ENCODE results near the gene LTBP1.
A peak's percentile ranks its signal among the peaks of the same experiment; 100 is the strongest.

The LTBP1 gene

DNA sequence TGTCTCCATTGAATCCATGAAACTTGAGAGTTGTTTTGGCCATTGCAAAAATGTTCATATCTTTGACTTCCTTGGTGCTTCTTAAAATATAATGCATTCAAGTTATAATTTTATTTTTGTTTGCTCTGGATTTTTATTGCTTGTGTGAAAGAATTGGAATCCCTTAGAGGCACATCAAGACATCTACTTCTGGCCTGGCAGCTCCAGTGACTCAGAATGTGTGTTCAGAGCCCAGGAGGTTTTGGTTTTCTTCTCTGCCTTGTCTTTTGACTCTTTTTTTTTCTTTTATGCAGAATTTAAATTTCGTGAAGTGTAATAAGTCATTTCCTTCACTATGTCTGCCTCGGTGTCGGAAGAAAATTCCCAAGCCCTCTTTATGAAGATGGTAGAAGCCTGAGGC lies 180.2 kb downstream of the LTBP1 start:
- H4K8ac ChIP-seq (ENCODE audit: low read length): no peak overlapping the region
- no peak overlapping the region for H3K18ac ChIP-seq (ENCODE audit: low read depth in 1 of 2, low read length in 2 of 2)
- no peak overlapping the region for H2BK15ac ChIP-seq (ENCODE audit: low read depth, poor library complexity, severe bottlenecking)
- H3K27me3 ChIP-seq (ENCODE audit: control insufficient read depth in 1 of 2, insufficient read depth in 1 of 2, low read length in 2 of 2): no peaks in the 10 kb centered on the region
- H2AK5ac ChIP-seq (ENCODE audit: low read length, severe bottlenecking): no peak overlapping the region
- DNase-seq: no peak
- no peak overlapping the region for H2BK120ac ChIP-seq (ENCODE audit: low read depth, low read length)
- H3K36me3 ChIP-seq (ENCODE audit: control insufficient read depth in 1 of 2, insufficient read depth in 2 of 2, low read depth in 1 of 2, low read length in 2 of 2): no peaks in the 10 kb centered on the region
- no peak overlapping the region for H3K4me2 ChIP-seq (ENCODE audit: low read length, poor library complexity, severe bottlenecking)
- peak overlapping the region in 1 of 2 experiments; percentile 37 for H3K4ac ChIP-seq (ENCODE audit: low read depth in 1 of 2, low read length in 2 of 2)
- peaks cover 3% of the 10 kb centered on the region for H3K4me1 ChIP-seq (ENCODE audit: control insufficient read depth, insufficient read depth, low read depth, low read length)
- peak overlapping the region; percentile 37 for H3K9ac ChIP-seq (ENCODE audit: low read length)
- no peak overlapping the region for H2AFZ ChIP-seq (ENCODE audit: low read depth, low read length)
- H3K14ac ChIP-seq (ENCODE audit: low read length in 2 of 2): no peak overlapping the region
- H3K79me1 ChIP-seq (replicated peaks; ENCODE audit: low read length, poor library complexity, severe bottlenecking): no peaks in the 10 kb centered on the region
- no peak overlapping the region for H3K27ac ChIP-seq (ENCODE audit: low read length, poor library complexity, severe bottlenecking)
- no peak overlapping the region for H4K91ac ChIP-seq (ENCODE audit: low read length)
- no peaks in the 10 kb centered on the region for H3K9me3 ChIP-seq (ENCODE audit: control insufficient read depth, low read length)
- H3K23ac ChIP-seq (ENCODE audit: low read length in 2 of 2): no peak overlapping the region
- H2BK5ac ChIP-seq (ENCODE audit: low read depth, low read length, poor library complexity, severe bottlenecking): no peak overlapping the region
- no CpG with 5 or more reads among the region's 3 CpGs for WGBS
- H2BK12ac ChIP-seq (ENCODE audit: low read length in 2 of 2): no peak overlapping the region
- H3K4me3 ChIP-seq (ENCODE audit: insufficient read depth in 1 of 2, low read depth in 1 of 2, low read length in 2 of 2): no peak overlapping the region

DNA sequence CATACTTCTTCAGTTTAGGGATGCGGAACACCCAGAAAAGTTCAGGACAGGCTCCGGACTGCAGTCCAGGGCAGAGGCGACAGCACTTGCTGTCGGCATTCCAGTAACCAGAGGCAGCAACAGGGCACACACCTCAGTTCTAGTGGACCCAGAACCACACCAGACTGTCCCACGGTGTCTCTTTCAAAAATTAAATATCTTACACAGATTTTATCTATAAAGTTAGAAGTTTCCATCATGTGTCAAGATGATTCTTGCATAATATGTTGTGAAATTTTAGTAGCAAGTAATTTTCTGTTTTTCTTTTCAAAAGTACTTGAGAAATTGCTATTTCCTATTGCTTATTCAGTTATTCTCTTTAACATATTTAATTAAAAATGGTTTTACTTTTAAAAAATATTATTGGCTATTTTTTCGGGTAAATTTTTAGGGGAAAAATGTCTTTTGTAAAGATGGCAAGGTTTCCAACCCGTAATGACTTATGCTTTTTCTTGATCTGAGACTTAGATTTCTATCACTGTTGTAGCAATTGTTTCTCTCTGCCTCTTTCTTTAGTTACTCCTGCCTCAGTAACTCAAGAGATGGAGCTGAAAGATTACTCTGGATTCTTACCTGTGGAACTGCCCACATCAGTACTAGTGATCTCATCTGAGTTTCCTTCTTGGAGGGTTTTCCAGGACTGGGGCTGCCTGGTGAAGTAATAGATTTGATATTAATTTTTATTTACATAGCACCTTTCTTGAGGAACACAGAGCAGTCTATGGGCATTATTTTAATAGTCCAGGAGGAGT lies 182.7 kb downstream of the LTBP1 start:
- Histone ChIP-seq H2AK5ac (ENCODE audit: low read length, severe bottlenecking) (no peak overlapping the region), H4K91ac (ENCODE audit: low read length) (no peak overlapping the region), H3K4me1 (ENCODE audit: control insufficient read depth, insufficient read depth, low read depth, low read length) (peaks cover 6% of the 10 kb centered on the region), H2BK12ac (ENCODE audit: low read length in 2 of 2) (peak overlapping the region in 1 of 2 experiments; percentile 44), H3K4me3 (ENCODE audit: insufficient read depth in 1 of 2, low read depth in 1 of 2, low read length in 2 of 2) (no peak overlapping the region), H2BK120ac (ENCODE audit: low read depth, low read length) (no peak overlapping the region), H2BK5ac (ENCODE audit: low read depth, low read length, poor library complexity, severe bottlenecking) (no peak overlapping the region), H3K27ac (ENCODE audit: low read length, poor library complexity, severe bottlenecking) (no peak overlapping the region), H3K18ac (ENCODE audit: low read depth in 1 of 2, low read length in 2 of 2) (no peak overlapping the region), H4K8ac (ENCODE audit: low read length) (no peak overlapping the region), H3K36me3 (ENCODE audit: control insufficient read depth in 1 of 2, insufficient read depth in 2 of 2, low read depth in 1 of 2, low read length in 2 of 2) (no peaks in the 10 kb centered on the region), H3K4me2 (ENCODE audit: low read length, poor library complexity, severe bottlenecking) (no peak overlapping the region), H3K27me3 (ENCODE audit: control insufficient read depth in 1 of 2, insufficient read depth in 1 of 2, low read length in 2 of 2) (no peaks in the 10 kb centered on the region), H3K9me3 (ENCODE audit: control insufficient read depth, low read length) (no peaks in the 10 kb centered on the region), H2AFZ (ENCODE audit: low read depth, low read length) (no peak overlapping the region), H2BK15ac (ENCODE audit: low read depth, poor library complexity, severe bottlenecking) (no peak overlapping the region), H3K14ac (ENCODE audit: low read length in 2 of 2) (no peak overlapping the region), H3K4ac (ENCODE audit: low read depth in 1 of 2, low read length in 2 of 2) (no peak overlapping the region), H3K79me1 (replicated peaks; ENCODE audit: low read length, poor library complexity, severe bottlenecking) (no peaks in the 10 kb centered on the region), H3K23ac (ENCODE audit: low read length in 2 of 2) (no peak overlapping the region), H3K9ac (ENCODE audit: low read length) (no peak overlapping the region)
- no peak for DNase-seq
- WGBS: 100% methylated on average over 5 of the region's 7 CpGs

DNA sequence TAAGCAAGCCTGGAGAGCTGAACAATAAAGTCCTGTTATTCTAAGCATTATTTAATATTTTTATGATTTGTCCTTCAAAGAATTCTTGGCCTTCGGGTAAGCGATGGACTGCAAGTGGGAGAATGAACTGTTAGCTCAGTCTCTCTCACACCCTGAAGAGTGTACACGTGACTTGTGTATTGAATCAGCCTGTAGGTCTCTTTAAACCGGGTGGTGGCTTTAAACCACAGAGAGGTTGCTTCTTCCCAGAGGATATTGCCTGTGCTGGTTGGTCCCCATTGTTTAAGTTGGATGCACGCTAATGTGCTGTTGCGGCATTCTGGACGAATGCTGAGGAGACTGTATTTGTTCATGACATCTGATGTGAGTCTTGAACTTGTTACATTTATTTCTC lies 183.3 kb downstream of the LTBP1 start:
- no peak overlapping the region for H3K27ac ChIP-seq (ENCODE audit: low read length, poor library complexity, severe bottlenecking)
- no peak overlapping the region for H4K8ac ChIP-seq (ENCODE audit: low read length)
- H3K18ac ChIP-seq (ENCODE audit: low read depth in 1 of 2, low read length in 2 of 2): no peak overlapping the region
- no peak overlapping the region for H4K91ac ChIP-seq (ENCODE audit: low read length)
- no peaks in the 10 kb centered on the region for H3K79me1 ChIP-seq (replicated peaks; ENCODE audit: low read length, poor library complexity, severe bottlenecking)
- H3K4me1 ChIP-seq (ENCODE audit: control insufficient read depth, insufficient read depth, low read depth, low read length): peaks cover 9% of the 10 kb centered on the region
- no peaks in the 10 kb centered on the region for H3K36me3 ChIP-seq (ENCODE audit: control insufficient read depth in 1 of 2, insufficient read depth in 2 of 2, low read depth in 1 of 2, low read length in 2 of 2)
- no peak overlapping the region for H2BK12ac ChIP-seq (ENCODE audit: low read length in 2 of 2)
- no peak overlapping the region for H2BK5ac ChIP-seq (ENCODE audit: low read depth, low read length, poor library complexity, severe bottlenecking)
- WGBS: 61% methylated on average over 7 of the region's 7 CpGs
- H3K4me2 ChIP-seq (ENCODE audit: low read length, poor library complexity, severe bottlenecking): no peak overlapping the region
- H3K9ac ChIP-seq (ENCODE audit: low read length): no peak overlapping the region
- H3K23ac ChIP-seq (ENCODE audit: low read length in 2 of 2): no peak overlapping the region
- no peak overlapping the region for H2BK15ac ChIP-seq (ENCODE audit: low read depth, poor library complexity, severe bottlenecking)
- no peak overlapping the region for H2AK5ac ChIP-seq (ENCODE audit: low read length, severe bottlenecking)
- H2BK120ac ChIP-seq (ENCODE audit: low read depth, low read length): no peak overlapping the region
- H3K4ac ChIP-seq (ENCODE audit: low read depth in 1 of 2, low read length in 2 of 2): no peak overlapping the region
- no peak overlapping the region for H3K4me3 ChIP-seq (ENCODE audit: insufficient read depth in 1 of 2, low read depth in 1 of 2, low read length in 2 of 2)
- no peaks in the 10 kb centered on the region for H3K27me3 ChIP-seq (ENCODE audit: control insufficient read depth in 1 of 2, insufficient read depth in 1 of 2, low read length in 2 of 2)
- H2AFZ ChIP-seq (ENCODE audit: low read depth, low read length): no peak overlapping the region
- H3K14ac ChIP-seq (ENCODE audit: low read length in 2 of 2): no peak overlapping the region
- peak; percentile 85 for DNase-seq
- no peaks in the 10 kb centered on the region for H3K9me3 ChIP-seq (ENCODE audit: control insufficient read depth, low read length)

- Histone ChIP-seq H3K14ac (ENCODE audit: low read length in 2 of 2) (no peak overlapping the region), H4K8ac (ENCODE audit: low read length) (peak overlapping the region; percentile 86), H3K27ac (ENCODE audit: low read length, poor library complexity, severe bottlenecking) (no peak overlapping the region), H2BK15ac (ENCODE audit: low read depth, poor library complexity, severe bottlenecking) (no peak overlapping the region), H2AK5ac (ENCODE audit: low read length, severe bottlenecking) (no peak overlapping the region), H3K4me3 (ENCODE audit: insufficient read depth in 1 of 2, low read depth in 1 of 2, low read length in 2 of 2) (no peak overlapping the region), H3K4me2 (ENCODE audit: low read length, poor library complexity, severe bottlenecking) (no peak overlapping the region), H2BK12ac (ENCODE audit: low read length in 2 of 2) (peak overlapping the region in 1 of 2 experiments; percentile 83), H2AFZ (ENCODE audit: low read depth, low read length) (no peak overlapping the region), H3K4me1 (ENCODE audit: control insufficient read depth, insufficient read depth, low read depth, low read length) (peaks cover 9% of the 10 kb centered on the region), H3K36me3 (ENCODE audit: control insufficient read depth in 1 of 2, insufficient read depth in 2 of 2, low read depth in 1 of 2, low read length in 2 of 2) (no peaks in the 10 kb centered on the region), H3K18ac (ENCODE audit: low read depth in 1 of 2, low read length in 2 of 2) (peak overlapping the region; percentile 52 to 67), H2BK5ac (ENCODE audit: low read depth, low read length, poor library complexity, severe bottlenecking) (no peak overlapping the region), H3K23ac (ENCODE audit: low read length in 2 of 2) (no peak overlapping the region), H4K91ac (ENCODE audit: low read length) (no peak overlapping the region), H3K4ac (ENCODE audit: low read depth in 1 of 2, low read length in 2 of 2) (peak overlapping the region; percentile 22 to 57), H2BK120ac (ENCODE audit: low read depth, low read length) (no peak overlapping the region), H3K27me3 (ENCODE audit: control insufficient read depth in 1 of 2, insufficient read depth in 1 of 2, low read length in 2 of 2) (no peaks in the 10 kb centered on the region), H3K9me3 (ENCODE audit: control insufficient read depth, low read length) (no peaks in the 10 kb centered on the region), H3K79me1 (replicated peaks; ENCODE audit: low read length, poor library complexity, severe bottlenecking) (no peaks in the 10 kb centered on the region), H3K9ac (ENCODE audit: low read length) (no peak overlapping the region)
- 19% methylated on average over 4 of the region's 6 CpGs for WGBS
- peak; percentile 52 for DNase-seq
These were observed 183.8 kb downstream of the LTBP1 start for GRCh38 chr2:33130544-33130943.
